Suppressor macrophage treated with lipopolysaccharide for 4 hours (primary cell): Measurements from ENCODE around the gene PPT1.
A peak's percentile ranks its signal among the peaks of the same experiment; 100 is the strongest.
"Not testable (repeated sequence)": the region's sequence is repeated elsewhere in the genome, so short reads cannot be mapped to it uniquely, and the experiment has no call there.

Source experiments
- DNase-seq: peaks from one replicate; pipeline ENCODE4 v3.0.0-alpha.2; 2020

PPT1 gene

GRCh38 chr1:40053138-40053887 lies 43.7 kb downstream of the PPT1 start:
- DNase-seq: no peak

- peak; percentile 74 for DNase-seq
These were observed 46.2 kb downstream of the PPT1 start for GRCh38 chr1:40050863-40051262.

DNA sequence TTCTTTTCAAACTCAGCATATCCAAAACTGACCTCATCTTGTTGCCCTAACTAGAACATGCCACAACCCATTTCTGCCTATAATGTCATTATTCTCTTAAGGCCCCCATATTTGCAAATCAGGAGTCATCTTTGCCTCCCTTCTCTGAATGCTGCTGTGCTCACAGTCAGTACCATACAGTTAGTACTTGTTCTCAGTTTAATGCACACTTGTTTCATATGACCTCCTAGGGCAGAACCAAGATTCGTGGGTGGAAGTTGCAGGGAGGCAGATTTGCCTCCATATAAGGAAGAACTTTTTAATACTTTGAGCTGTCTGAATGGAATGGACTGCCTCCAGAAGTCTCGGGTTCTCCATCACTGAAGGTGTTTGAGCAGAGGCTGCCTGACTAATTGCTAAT lies 47.3 kb downstream of the PPT1 start:
- peak; percentile 47 for DNase-seq

- no peak for DNase-seq
These were observed 49.3 kb downstream of the PPT1 start for GRCh38 chr1:40047769-40048168.

- no peak for DNase-seq
These were observed 49.8 kb downstream of the PPT1 start for GRCh38 chr1:40047276-40047675.

- DNase-seq: no peak
These were observed 51.3 kb downstream of the PPT1 start for GRCh38 chr1:40045766-40046165.

- no peak for DNase-seq
These were observed 51.9 kb downstream of the PPT1 start for GRCh38 chr1:40045182-40045581.

GRCh38 chr1:40044110-40044509 lies 52.9 kb downstream of the PPT1 start:
- peak; percentile 38 for DNase-seq

GRCh38 chr1:40042341-40042740 lies 54.7 kb downstream of the PPT1 start:
- DNase-seq: peak; percentile 46

- DNase-seq: no peak
These were observed 55.6 kb downstream of the PPT1 start for GRCh38 chr1:40041466-40041838.

DNA sequence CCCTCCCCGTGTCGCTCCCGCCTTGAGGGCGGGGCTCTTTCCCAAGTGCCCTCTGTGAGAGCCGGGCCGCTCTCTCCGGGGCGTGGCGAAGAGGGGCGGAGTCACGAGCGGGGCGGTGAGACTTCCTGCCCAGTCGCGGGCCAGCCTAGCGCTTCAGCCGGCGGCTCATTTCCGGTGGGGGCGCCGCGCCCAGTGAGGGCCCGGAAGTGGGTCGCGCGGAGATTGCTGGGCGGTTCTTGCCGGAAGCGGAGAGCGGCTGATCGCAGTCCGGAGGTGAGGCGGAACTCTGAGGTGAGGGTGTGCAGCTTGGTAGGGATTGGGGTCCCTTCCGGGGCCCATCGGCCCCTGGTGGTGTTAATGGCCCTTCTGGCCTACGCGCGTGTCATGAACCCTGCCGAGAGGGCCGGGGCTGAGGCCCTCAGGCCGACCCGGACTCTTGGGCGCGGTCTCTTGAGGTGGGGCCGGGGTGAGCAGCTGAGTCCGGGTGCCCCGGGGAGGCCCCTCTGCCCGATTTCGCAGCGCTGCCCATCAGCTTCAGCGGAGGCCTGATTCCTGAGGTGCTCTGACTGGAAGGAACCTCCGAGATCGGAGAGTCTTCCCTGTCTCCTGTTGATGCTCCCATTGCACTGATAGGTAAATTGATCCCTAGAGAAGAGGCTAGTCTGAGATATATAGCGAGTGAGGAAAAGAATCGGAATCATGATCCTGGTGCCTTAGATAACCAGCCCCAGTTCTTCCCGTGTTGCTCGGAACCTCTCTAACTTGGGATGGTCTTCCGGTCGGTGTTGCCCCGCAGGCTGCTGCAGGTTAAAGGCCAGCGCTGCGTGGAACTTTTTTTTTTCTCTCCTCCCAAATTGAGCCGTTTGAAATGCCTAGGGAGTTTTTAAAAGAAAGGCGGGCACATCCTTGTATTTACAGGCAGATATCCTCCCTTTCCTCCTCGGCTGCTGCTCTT lies 56.3 kb downstream of the PPT1 start, which contains the start of gene CAP1:
TSS of gene CAP1 (plus strand) at position 219 of the 955 bp plus-strand sequence. CDS start 18,618 bp downstream, outside the sequence.
- DNase-seq: peak; percentile 100

- DNase-seq: peak; percentile 81
These were observed 57.1 kb downstream of the PPT1 start for GRCh38 chr1:40039757-40040510.

DNA sequence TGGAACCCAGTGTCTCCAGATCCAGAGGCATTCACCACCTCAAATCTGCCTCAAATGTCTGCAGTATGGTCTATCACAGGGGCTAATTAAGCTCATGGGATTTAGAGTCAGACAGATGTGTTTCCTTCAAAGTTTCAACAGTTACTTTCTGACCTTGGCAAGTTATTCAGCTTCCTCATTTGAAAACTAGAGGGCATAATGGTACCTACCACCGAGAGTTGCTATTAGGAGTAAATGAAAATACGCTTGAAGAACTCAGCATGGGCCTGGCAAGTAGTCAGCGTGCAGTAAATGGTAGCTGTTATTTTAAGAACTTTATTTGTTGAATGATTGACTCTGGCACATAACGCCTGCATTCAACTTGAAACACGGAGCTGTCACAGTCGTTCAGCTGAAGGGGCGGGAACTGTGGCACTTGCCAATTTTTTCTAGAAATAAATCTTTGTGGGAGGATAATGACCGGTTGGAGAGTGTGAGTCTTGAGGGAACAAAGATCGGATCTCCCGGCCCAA lies 57.8 kb downstream of the PPT1 start:
- DNase-seq: peak; percentile 37

- peak; percentile 39 for DNase-seq
These were observed 58.4 kb downstream of the PPT1 start for GRCh38 chr1:40038697-40039096.

DNA sequence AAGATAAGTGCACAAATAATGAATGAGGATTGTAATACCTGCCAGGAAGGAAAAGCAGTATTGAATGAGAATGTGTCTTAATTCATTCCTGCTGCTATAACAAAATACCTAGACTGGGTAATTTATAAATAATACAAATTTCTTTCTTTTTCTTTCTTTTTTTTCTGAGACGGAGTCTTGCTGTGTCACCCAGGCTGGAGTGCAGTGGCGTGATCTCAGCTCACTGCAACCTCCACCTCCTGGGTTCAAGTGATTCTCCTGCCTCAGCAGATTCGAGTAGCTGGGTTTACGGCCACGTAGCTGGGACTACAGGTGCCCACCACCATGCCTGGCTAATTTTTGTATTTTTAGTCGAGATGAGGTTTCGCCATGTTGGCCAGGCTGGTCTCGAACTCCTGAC lies 59.8 kb downstream of the PPT1 start:
- not testable (repeated sequence) for DNase-seq

DNA sequence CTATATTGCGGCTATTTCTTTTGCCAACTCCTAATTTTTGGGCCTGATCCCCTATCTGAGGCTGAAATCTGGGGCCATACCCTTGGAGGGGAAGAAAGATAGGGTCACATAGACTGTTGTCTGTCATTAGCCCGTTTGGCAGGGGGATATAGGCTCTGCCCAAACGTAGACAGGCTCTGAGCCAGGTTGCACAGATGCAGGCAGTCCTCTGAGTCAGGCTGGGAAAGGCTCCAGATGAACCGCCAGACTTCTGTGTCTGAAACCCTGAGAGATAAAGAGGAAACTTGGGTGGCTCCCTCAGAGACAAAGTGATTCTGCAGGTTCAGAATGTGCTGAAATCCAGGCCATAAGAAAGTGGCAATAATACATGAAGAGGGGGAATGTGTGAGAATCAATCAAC lies 60.5 kb downstream of the PPT1 start:
- peak; percentile 29 for DNase-seq

- no peak for DNase-seq
These were observed 62.2 kb downstream of the PPT1 start for GRCh38 chr1:40034869-40035268.

- DNase-seq: peak; percentile 69
These were observed 64.7 kb downstream of the PPT1 start for GRCh38 chr1:40032240-40032891.

- no peak for DNase-seq
These were observed 66.4 kb downstream of the PPT1 start for GRCh38 chr1:40030528-40031135.

DNA sequence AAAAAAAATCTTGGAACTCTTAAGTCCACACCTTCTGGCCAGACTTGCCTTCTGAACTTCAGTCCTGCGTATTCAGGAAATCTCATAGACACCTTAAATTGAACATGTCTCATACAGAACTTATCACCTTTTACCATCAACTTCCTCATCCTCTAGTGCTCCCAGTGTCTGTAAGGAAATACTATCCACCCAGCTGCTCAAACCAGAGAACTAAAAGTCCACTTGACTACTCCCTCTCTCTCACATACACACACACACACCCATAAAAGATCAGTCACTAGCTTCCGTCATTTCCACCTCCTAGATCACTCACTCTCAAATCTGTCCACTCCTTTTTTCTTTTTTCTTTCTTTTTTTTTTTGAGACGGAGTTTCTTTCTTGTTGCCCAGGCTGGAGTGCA lies 67.4 kb downstream of the PPT1 start:
- no peak for DNase-seq

GRCh38 chr1:40027647-40028046 lies 69.4 kb downstream of the PPT1 start:
- no peak for DNase-seq

- no peak for DNase-seq
These were observed 72.4 kb downstream of the PPT1 start for GRCh38 chr1:40024671-40025070.
